A549 (cell line): ENCODE results near the gene KRTAP5-7. TPM values are rescaled to one million over a fixed set of nuclear protein-coding genes. Genes with fewer than 3 reads are reported as not detected.

Experiments used
- ATAC-seq, 2 experiments: fragments of 200-7000 bp in 1 of 2; fragments of >200 bp in 1 of 2; cut with Nextera tagmentation in 1 of 2; cut with Tn5 transposase in 1 of 2; 3 replicates each; pipeline versions ENCODE4 v1.8.0 to v1.9.1; 2018 to 2020; ENCODE audit warnings: mild to moderate bottlenecking in 1 of 2, moderate library complexity in 1 of 2
- CTCF ChIA-PET: fragments of 300-600 bp; sonication (Branson Sonifier 250); formaldehyde crosslinking; extraction: SDS; loops from one replicate; lab custom pipeline; 2021; ENCODE audit warnings: antibody characterized with exemption, inconsistent platforms; lab: Yijun Ruan, JAX
- POLR2A ChIA-PET: fragments of 350-600 bp; formaldehyde crosslinking; extraction: SDS; loops from one replicate; lab custom pipeline; 2021; ENCODE audit warnings: antibody characterized with exemption, inconsistent platforms; lab: Yijun Ruan, JAX
- DNase-seq, 2 experiments: peaks; one replicate each; pipeline versions ENCODE4 v3.0.0 to v3.0.0-alpha.2; 2011 to 2016; ENCODE audit warnings: low read depth in 1 of 2, low spot score in 1 of 2
- FAIRE-seq: peaks from 2 replicates; lab custom pipeline; 2011; peaks lifted over from hg19 to GRCh38; lab: Jason Lieb, UNC
- H3K27ac ChIP-seq, 2 experiments: fragments of >200 bp; sonication (Bioruptor Twin); formaldehyde crosslinking; 3 replicates each; pipeline ENCODE4 v1.5.1; 2016 to 2017
- H3K4me1 ChIP-seq: fragments of >200 bp; sonication (Bioruptor Twin); formaldehyde crosslinking; 3 replicates; pipeline ENCODE4 v1.6.1; 2016
- H3K4me2 ChIP-seq: fragments of >200 bp; sonication (Bioruptor Twin); formaldehyde crosslinking; 3 replicates; pipeline ENCODE4 v1.6.1; 2016
- H3K4me3 ChIP-seq: fragments of >200 bp; sonication (Bioruptor Twin); formaldehyde crosslinking; 3 replicates; pipeline ENCODE4 v1.5.1; 2016
- H3K9me3 ChIP-seq: fragments of >200 bp; sonication (Bioruptor Twin); formaldehyde crosslinking; 3 replicates; pipeline ENCODE4 v1.6.1; 2016
- CTCF ChIP-seq: fragments of >200 bp; sonication (Bioruptor Twin); formaldehyde crosslinking; IDR thresholded peaks from 3 replicates; pipeline ENCODE4 v1.5.1; 2016
- HES2 ChIP-seq: fragments of >200 bp; sonication (Bioruptor Twin); formaldehyde crosslinking; IDR thresholded peaks from 2 replicates; pipeline ENCODE4 v1.6.1; 2016
- HEYL ChIP-seq: fragments of 250-450 bp; sonication (Bioruptor Pico); IDR thresholded peaks from 2 replicates; pipeline ENCODE4 v1.8.0; 2021; ENCODE audit warnings: mild to moderate bottlenecking, moderate library complexity
- HMGXB4 ChIP-seq: fragments of 250-450 bp; sonication (Bioruptor Pico); IDR thresholded peaks from 2 replicates; pipeline ENCODE4 v1.5.0; 2021; ENCODE audit warnings: mild to moderate bottlenecking, moderate library complexity, borderline replicate concordance
- HOXA7 ChIP-seq: fragments of 250-450 bp; sonication (Bioruptor Pico); IDR thresholded peaks from 2 replicates; pipeline ENCODE4 v1.5.0; 2020; ENCODE audit warnings: mild to moderate bottlenecking, moderate library complexity
- KDM5A ChIP-seq: fragments of 200-600 bp; sonication (generic); IDR thresholded peaks from 2 replicates; pipeline ENCODE4 v1.6.1; 2016; ENCODE audit warnings: antibody characterized with exemption, mild to moderate bottlenecking
- MAFK ChIP-seq: fragments of 450-650 bp; IDR thresholded peaks from 2 replicates; pipeline ENCODE4 v1.6.1; 2014; ENCODE audit not compliant: partially characterized antibody
- PHF8 ChIP-seq: fragments of 200-600 bp; sonication (generic); IDR thresholded peaks from 2 replicates; pipeline ENCODE4 v1.6.1; 2016; ENCODE audit warnings: low read depth, mild to moderate bottlenecking, antibody characterized with exemption, moderate library complexity, borderline replicate concordance
- POLR2AphosphoS2 ChIP-seq: conservative IDR thresholded peaks from 2 replicates; pipeline ENCODE4 v1.6.1; 2012; ENCODE audit warnings: low read length, improper control_type of control experiment, inconsistent platforms
- RNF2 ChIP-seq: fragments of 200-600 bp; sonication (generic); IDR thresholded peaks from 2 replicates; pipeline ENCODE4 v1.6.1; 2016; ENCODE audit warnings: low read depth, mild to moderate bottlenecking, antibody characterized with exemption, moderate library complexity, borderline replicate concordance
- SREBF2 ChIP-seq: fragments of 450-650 bp; IDR thresholded peaks from 2 replicates; pipeline ENCODE4 v1.6.1; 2014; ENCODE audit warnings: mild to moderate bottlenecking, moderate library complexity
- ZNF302 ChIP-seq: fragments of 250-450 bp; sonication (Bioruptor Pico); IDR thresholded peaks from 2 replicates; pipeline ENCODE4 v1.9.0; 2021; ENCODE audit warnings: inconsistent platforms, mild to moderate bottlenecking, moderate library complexity
- WGBS: methylation state at CpG from one replicate; pipeline ENCODE4 v1.1.6; 2017; ENCODE audit errors: missing lambda C conversion rate; 5-methylcytosine and 5-hydroxymethylcytosine counted together
- polyA plus RNA-seq, 4 experiments: library from polyadenylated mRNA; depleted of rRNA in 3 of 4; stranded (reverse); fragments of >200 nt; fragmentation: RNase III in 1 of 4; extraction: RNeasy Plus Mini Kit Qiagen cat#74134 plus additional on column Dnase treatment in 1 of 4; gene quantifications; 2 replicates in 3 of 4; 3 replicates in 1 of 4; pipeline ENCODE4 v1.2.3, GENCODE V29; 2011 to 2017
- TF ChIP-seq, protein P1 (sequence below): fragments of 450-650 bp; IDR thresholded peaks from 2 replicates; pipeline ENCODE4 v1.6.1; 2014; ENCODE audit warnings: antibody characterized with exemption
- TF ChIP-seq, protein P2 (sequence below): fragments of >200 bp; sonication (Bioruptor Twin); formaldehyde crosslinking; IDR thresholded peaks from 3 replicates; pipeline ENCODE4 v1.6.1; 2016
- TF ChIP-seq, protein P3 (sequence below): fragments of 200-600 bp; sonication (generic); IDR thresholded peaks from 2 replicates; pipeline ENCODE4 v1.6.1; 2016; ENCODE audit warnings: antibody characterized with exemption, mild to moderate bottlenecking, moderate library complexity

KRTAP5-7 gene
- polyA plus RNA-seq, 2 of the 4 experiments (the other 2 are of a cell fraction), result not detected

DNA sequence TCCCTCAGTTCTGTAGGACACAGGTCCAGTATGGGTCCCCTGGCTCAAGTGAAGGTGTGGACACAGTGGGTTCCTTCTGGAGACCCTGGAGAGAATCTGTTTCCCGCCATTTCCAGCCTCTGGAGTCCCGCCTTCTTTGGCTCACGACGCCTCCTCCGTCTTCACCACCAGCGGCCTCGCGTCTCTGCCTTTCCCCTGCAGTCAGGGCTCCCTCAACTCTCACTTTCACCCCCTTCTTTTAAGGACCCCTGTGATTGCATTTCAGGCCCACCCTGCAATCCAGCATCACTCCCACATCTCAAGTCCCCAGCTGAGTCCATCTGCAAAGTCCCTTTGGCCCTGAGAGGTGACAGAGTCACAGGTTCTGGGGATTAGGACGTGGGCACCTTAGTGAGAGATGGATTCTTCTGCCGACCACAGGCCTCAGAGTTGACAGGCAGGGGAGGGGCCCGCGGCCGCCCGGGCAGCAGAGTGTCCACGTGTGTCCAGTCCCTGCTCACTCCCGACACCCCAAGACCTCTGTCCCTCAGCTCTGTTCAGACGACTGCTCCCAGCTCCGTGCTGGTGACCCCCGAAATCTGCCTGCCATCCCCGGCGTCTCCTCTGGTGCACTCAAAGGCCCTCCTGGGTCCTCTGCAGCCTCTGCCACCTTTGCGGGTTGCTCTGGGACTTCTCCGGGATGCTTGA, 36.9 kb upstream of the KRTAP5-7 start:
- H3K4me2 ChIP-seq, result no peak overlapping the region
- TF ChIP-seq HOXA7, result no peak
- no peak for TF ChIP-seq RNF2
- no peak for TF ChIP-seq HES2
- TF ChIP-seq MAFK, result no peak
- POLR2A ChIA-PET, result no interaction called here
- H3K27ac ChIP-seq, result no peak overlapping the region
- CTCF ChIA-PET, result interaction anchor here (1.5 kb wide), 1 partner anchor 17 kb away, joined by 3 read pairs; no protein-coding TSS in a partner anchor
- no peak for FAIRE-seq
- peaks cover 13% of the 10 kb centered on the region; the same call in 2 of the 3 replicates for H3K4me1 ChIP-seq
- WGBS, result 95% methylated on average over 23 of the region's 23 CpGs
- no peak for ATAC-seq
- H3K4me3 ChIP-seq, result no peak overlapping the region
- no peaks in the 10 kb centered on the region for H3K9me3 ChIP-seq
- no peak for DNase-seq

DNA sequence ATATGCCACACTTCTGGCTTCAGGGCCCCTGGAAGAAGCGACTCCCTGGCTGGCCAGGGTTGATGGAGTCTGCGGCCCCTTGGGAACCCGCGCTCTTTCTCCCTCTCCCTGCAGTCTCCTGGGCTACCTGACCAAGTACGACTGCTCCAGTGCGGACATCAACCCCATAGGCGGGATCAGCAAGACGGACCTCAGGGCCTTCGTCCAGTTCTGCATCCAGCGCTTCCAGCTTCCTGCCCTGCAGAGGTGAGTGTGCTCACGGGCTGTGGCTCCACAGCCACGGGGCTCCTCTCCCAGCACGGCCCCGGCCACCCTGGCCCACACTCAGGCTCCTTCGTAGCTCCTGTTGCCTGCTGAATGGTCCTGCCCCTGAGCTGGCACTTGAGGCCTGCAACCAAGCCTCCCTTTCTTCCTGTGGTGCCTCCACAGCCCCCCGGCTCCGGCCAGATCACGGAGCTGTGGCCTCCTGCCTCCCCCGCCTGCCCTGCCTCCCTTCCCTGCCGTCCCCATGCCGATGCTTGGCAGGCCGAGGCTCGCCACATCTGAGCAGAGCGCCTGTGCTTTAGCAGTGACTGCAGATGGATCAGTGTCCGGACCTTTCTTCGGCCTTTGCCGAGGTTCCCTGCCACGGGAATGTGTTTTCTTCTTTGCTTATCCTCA, 36.2 kb upstream of the KRTAP5-7 start:
- TF ChIP-seq, protein P1, sequence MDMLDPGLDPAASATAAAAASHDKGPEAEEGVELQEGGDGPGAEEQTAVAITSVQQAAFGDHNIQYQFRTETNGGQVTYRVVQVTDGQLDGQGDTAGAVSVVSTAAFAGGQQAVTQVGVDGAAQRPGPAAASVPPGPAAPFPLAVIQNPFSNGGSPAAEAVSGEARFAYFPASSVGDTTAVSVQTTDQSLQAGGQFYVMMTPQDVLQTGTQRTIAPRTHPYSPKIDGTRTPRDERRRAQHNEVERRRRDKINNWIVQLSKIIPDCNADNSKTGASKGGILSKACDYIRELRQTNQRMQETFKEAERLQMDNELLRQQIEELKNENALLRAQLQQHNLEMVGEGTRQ, result no peak
- no peak for TF ChIP-seq KDM5A
- TF ChIP-seq ZNF302 (CRISPR knock-in tag), result no peak
- TF ChIP-seq HEYL (CRISPR knock-in tag), result no peak
- TF ChIP-seq, protein P2, sequence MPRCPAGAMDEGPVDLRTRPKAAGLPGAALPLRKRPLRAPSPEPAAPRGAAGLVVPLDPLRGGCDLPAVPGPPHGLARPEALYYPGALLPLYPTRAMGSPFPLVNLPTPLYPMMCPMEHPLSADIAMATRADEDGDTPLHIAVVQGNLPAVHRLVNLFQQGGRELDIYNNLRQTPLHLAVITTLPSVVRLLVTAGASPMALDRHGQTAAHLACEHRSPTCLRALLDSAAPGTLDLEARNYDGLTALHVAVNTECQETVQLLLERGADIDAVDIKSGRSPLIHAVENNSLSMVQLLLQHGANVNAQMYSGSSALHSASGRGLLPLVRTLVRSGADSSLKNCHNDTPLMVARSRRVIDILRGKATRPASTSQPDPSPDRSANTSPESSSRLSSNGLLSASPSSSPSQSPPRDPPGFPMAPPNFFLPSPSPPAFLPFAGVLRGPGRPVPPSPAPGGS, result no peak
- TF ChIP-seq, protein P3, sequence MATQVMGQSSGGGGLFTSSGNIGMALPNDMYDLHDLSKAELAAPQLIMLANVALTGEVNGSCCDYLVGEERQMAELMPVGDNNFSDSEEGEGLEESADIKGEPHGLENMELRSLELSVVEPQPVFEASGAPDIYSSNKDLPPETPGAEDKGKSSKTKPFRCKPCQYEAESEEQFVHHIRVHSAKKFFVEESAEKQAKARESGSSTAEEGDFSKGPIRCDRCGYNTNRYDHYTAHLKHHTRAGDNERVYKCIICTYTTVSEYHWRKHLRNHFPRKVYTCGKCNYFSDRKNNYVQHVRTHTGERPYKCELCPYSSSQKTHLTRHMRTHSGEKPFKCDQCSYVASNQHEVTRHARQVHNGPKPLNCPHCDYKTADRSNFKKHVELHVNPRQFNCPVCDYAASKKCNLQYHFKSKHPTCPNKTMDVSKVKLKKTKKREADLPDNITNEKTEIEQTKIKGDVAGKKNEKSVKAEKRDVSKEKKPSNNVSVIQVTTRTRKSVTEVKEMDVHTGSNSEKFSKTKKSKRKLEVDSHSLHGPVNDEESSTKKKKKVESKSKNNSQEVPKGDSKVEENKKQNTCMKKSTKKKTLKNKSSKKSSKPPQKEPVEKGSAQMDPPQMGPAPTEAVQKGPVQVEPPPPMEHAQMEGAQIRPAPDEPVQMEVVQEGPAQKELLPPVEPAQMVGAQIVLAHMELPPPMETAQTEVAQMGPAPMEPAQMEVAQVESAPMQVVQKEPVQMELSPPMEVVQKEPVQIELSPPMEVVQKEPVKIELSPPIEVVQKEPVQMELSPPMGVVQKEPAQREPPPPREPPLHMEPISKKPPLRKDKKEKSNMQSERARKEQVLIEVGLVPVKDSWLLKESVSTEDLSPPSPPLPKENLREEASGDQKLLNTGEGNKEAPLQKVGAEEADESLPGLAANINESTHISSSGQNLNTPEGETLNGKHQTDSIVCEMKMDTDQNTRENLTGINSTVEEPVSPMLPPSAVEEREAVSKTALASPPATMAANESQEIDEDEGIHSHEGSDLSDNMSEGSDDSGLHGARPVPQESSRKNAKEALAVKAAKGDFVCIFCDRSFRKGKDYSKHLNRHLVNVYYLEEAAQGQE, result no peak
- no peak for TF ChIP-seq PHF8
- no peak for TF ChIP-seq POLR2AphosphoS2
- no peak for TF ChIP-seq CTCF
- TF ChIP-seq SREBF2, result no peak
- no peak for TF ChIP-seq HMGXB4
- FAIRE-seq, result no peak
- Histone ChIP-seq H3K4me3 (no peak overlapping the region), H3K4me2 (no peak overlapping the region), H3K27ac (no peak overlapping the region), H3K4me1 (peaks cover 13% of the 10 kb centered on the region; the same call in 2 of the 3 replicates), H3K9me3 (no peaks in the 10 kb centered on the region)
- no peak for ATAC-seq
- ChIA-PET CTCF (no interaction called here), POLR2A (no interaction called here)
- WGBS, result 94% methylated on average over 28 of the region's 28 CpGs
- no peak for DNase-seq
